ENCODE data around the gene BCL2. TPM values are rescaled to one million over a fixed set of nuclear protein-coding genes. Genes with fewer than 3 reads are reported as not detected.

BCL2 gene
- total RNA-seq, 2 donors from 2014 or later = 11.6 to 13.5 TPM

DNA sequence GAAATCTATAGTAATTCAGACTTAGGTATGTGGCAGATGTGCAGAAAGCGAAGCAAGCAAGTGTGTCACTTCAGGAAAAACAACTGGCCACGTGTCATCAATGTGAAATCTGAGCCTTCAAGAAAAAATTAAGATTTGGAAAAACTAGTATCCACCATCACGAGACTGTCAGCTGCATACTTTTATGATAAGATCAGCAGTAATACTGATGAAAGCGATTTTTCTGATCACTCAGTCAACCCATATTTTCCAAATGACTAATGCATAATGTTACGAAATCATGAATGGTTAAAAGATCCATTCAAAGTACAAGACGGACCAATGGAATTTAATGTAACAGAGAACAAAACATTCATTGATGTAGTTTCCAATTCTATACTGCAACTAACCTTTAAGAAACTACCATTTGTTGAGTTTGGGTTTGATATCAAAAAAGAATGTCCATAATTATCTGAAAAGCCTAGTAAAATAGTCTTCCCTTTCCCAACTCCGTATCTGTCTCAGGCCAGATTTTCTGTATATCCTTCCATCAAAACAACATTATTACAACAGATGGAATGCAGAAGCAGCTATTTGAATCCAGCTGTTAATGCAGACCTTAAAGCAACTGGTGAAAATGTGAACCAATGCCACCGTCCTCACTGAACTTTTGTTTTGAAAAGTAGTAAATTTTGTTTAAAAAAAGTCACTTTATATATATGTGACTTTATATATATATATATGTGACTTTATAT is 17.0 kb upstream of the BCL2 start:
- no peak for DNase-seq (ENCODE audit: low spot score)
- intact Hi-C loops (cut with DNase I) = no loop called here

DNA sequence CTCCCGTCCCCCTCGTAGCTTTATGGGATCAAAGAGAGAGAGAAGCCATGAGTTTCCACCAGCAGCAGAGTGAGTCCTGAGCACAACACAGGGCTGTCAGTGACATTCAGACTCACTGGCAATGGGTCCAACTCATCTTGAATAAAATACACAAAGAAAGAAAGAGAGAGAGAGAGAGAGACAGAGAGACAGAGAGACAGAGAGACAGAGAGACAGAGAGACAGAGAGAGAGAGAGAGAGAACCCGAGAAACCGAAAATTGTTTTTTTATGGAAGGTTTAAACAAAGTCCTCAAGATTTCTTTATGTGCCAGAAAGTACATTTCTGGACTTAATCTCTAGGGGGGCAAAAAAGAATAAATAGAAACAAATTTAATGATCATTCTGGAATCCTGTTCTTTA is 11.5 kb upstream of the BCL2 start:
- intact Hi-C loops (cut with DNase I) = no loop called here
- DNase-seq (ENCODE audit: low spot score) = no peak

DNA sequence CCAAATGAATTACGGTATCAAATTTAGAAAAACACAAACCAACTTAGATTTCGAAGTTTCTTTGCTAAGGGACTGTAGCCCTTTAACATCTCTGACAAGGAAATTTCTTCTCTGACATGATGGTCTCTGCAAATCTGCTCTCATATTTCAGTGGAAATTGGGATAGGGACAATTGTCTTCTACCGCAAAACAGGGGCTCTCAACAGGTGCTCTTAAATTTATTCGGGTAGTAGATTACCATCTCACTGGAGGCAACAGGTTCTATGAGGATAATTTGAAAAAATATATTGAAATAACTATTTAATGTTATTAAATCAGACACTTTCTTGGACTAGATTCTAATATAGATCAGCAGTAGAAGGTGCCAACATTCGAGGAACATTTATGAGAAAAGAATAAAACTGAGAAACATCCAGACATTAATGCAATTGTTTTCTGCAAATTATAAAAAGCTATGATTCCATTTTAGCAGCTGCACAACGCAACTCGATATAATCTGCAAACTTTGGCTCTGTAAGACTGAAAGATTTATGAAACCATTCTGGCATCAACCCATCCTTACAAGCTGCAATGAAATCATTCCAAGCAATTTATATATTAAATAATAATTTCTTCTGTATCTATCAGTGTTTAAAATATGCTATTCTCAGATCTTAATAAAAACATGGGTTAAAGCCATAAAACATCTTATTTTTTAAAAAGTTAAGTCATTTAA is 10.0 kb upstream of the BCL2 start:
- DNase-seq (ENCODE audit: low spot score) = no peak
- intact Hi-C loops (cut with DNase I) = no loop called here

DNA sequence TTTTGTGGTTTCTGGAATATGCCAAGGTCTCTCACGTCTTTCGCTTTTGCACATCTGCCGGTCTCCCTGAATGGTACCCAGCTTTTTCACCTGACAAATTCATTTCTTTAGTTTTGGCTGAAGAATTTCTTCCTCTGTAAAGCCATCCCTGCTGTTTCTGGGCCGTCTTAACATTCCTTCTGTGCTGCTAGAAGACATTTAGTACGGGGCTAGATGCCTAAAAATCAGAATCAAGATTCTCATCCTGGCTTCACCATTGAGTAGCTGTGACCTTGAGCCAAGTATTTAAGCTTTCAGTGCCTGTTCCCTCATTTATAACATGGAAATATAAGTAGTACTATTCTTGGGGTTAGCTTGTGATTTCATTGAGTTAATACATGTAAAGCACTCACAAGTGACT is 6.4 kb upstream of the BCL2 start:
- no peak for DNase-seq (ENCODE audit: low spot score)
- intact Hi-C loops (cut with DNase I) = no loop called here

DNA sequence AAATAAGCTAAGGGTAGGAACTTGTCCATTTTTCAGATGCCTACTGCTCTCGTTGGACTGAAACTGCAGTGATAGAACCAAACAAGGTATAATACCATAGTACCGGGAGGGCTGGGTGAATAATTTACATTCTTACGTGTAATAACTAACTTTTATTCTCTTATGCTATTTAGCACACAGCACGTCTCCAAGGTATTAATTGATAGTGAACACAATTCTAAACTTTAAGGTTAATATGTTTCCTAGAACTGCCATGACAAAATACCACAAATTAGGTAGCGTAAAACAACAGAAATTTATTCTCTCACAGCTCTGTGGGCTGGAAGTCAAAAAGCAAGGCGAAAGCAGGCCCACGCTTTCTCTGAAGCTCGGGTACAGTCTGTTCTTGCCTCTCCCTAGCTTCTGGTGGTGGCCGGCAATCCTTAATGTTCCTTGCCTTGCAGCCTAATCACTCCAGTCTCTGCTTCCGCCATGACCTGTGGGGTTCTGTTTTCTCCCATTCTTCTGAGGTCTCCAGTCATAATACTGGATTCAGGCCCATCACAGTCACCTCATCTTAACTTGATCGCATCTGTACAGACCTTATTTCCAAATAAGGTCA is 5.6 kb upstream of the BCL2 start:
- DNase-seq (ENCODE audit: low spot score) = no peak
- intact Hi-C loops (cut with DNase I) = no loop called here

DNA sequence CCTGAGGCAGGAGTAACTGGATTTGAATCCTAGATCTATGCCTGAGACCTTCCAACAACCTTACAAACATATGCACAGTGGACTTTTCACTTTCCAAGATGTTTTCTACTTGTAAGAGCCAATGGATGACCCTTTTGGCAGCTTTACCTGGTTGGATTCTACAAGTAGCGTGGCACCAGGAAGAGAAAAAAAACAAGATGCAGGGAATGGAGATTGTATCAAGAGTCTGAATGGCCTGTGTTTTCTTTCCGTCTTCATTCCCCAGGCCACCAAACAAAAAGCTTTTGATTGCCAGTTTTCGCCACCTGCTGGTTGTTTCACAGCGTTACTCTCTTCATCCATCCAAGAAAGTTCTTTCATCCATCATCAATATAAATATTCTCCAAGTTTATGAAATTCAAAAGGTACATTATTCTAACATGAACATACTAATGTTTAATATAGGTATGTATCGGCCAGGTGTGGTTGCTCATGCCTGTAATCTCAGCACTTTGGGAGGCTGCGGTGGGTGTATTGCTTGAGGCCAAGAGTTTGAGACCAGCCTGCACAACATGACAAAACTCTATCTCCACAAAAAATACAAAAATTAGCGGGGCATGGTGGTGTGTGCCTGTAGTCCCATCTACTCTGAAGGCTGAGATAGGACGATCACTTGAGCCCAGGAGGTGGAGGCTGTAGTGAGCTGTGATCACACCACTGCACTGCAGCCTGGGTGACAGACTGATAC is 3.5 kb upstream of the BCL2 start:
- intact Hi-C loops (cut with DNase I) = loop anchor here (2.0 to 5.0 kb wide), 3 partner anchors 191 to 306 kb away; no protein-coding TSS in a partner anchor
- DNase-seq (ENCODE audit: low spot score) = no peak

DNA sequence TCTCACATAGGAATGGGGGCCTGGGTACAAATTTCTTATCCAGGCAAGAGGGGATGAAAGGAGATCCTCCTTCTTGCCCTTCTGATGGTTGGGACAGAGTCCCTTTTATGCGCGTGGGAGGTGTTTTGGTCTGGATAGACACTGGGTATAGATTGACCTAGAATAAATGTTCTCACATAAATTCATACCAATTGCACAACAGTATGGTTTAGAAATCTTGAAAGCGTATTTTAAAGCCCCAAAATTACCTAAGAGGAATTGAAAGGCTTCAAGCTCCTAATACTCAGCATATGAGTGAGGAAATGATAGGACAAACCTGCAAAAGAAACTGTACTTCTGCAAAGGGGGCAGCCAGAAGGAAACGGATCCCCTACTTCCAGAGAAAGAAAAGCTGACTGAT is 2.6 kb upstream of the BCL2 start:
- intact Hi-C loops (cut with DNase I) = loop anchor here (2.0 to 5.0 kb wide), 3 partner anchors 190 to 305 kb away; no protein-coding TSS in a partner anchor

DNA sequence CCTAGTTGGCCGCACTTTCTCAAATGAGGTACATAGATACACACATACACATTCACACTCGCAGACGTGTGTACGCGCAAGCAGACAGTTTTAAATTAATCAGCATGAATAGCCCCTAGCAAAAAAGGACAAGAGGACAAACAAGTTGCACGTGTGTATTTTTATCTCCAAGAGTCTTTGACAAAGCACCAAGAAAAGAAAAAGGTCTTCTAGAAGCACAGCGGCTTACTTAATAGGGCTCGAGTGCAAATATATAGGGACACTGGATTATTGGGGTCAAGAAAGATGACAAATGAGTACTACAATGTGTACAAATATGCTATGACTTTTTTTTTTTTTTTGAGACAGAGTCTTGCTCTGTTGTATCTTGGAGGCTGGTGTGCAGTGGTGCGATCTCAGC is 1.7 kb upstream of the BCL2 start:
- DNase-seq (ENCODE audit: low spot score) = no peak
- intact Hi-C loops (cut with DNase I) = loop anchor here (5.0 kb wide), 2 partner anchors 189 to 304 kb away; no protein-coding TSS in a partner anchor

More for the DNA sequence above, 2.6 kb upstream of the BCL2 start:
- DNase-seq (ENCODE audit: low spot score) = no peak

DNA sequence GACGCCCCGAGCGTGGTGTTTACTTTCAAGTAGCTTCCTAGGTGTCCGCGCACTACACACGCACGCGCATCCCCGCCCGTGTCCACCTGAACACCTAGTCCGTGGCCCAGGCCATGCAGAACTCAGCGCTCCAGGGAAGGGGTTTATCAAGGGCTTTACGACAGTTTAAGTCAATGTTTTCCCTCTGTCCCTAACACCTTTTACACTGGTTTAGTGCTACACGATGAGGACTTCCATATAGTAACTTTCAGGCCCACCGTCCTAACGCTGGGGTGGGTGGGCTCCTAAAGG is 1.4 kb upstream of the BCL2 start:
- no peak for DNase-seq (ENCODE audit: low spot score)

DNA sequence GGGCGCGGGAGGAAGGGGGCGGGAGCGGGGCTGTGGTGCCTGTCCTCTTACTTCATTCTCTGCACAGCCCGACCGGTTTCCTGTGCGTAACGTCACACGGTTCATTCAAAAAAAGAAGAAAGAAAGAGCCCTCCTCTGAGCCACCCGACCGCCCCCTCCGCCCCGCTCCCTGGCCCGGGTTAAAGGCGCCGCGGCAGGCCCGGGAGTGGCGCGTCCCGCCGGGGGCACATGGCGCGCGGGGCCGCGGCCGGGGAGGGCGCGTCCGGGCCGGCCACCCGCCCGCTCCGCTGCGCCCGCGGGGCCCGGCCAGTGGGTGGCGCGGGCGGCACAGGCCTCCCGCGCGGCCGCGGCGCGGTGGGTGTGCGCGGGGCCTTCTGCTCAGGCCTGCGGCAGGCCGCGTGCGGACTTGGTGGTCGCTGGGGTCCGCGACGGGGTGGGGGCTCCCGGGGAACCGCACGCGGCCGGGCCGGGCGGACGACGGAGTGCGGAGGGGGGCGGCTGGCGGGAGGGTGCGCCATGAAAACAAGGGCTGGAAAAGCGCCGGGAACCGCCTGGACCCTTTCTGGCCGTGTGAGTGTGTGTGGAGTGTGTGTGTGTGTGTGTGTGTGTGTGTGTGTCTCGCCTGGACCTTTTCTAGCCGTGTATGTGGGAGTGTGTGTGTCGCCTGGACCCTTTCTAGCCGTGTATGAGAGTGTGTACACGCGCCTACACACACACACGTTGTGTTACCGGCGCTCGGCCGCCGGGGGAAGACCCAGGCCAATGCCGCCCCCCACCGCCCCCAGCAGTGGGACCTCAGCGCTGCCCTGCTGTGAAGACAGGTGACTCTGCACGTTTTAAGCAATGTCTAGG is 780 bp upstream of the BCL2 start:
- intact Hi-C loops (cut with DNase I) = loop anchor here (5.0 kb wide), 2 partner anchors 188 to 303 kb away; no protein-coding TSS in a partner anchor
- DNase-seq (ENCODE audit: low spot score) = peak; percentile 94

More for the DNA sequence above, 1.4 kb upstream of the BCL2 start:
- intact Hi-C loops (cut with DNase I) = loop anchor here (5.0 kb wide), 2 partner anchors 189 to 304 kb away; no protein-coding TSS in a partner anchor

DNA sequence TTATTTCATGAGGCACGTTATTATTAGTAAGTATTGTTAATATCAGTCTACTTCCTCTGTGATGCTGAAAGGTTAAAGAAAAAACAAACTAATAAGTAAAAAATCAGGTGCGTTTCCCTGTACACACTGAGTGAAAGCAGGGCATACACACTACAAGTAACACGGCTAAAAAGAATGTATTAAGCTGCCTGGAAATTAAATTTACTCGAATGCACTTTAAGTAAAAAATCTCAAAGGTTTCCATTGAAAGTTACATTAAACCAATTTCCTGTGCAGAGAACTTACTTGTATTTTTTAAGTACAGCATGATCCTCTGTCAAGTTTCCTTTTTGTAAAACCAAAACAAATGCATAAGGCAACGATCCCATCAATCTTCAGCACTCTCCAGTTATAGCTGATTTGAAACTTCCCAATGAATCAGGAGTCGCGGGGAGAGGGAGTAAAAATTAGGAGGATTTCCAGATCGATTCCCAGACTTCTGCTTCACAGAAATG is 633 bp downstream of the BCL2 start:
- intact Hi-C loops (cut with DNase I) = loop anchor here in 1 of 2 donors (10.0 kb wide), 1 partner anchor 54 kb away; no protein-coding TSS in a partner anchor
- DNase-seq (ENCODE audit: low spot score) = no peak

DNA sequence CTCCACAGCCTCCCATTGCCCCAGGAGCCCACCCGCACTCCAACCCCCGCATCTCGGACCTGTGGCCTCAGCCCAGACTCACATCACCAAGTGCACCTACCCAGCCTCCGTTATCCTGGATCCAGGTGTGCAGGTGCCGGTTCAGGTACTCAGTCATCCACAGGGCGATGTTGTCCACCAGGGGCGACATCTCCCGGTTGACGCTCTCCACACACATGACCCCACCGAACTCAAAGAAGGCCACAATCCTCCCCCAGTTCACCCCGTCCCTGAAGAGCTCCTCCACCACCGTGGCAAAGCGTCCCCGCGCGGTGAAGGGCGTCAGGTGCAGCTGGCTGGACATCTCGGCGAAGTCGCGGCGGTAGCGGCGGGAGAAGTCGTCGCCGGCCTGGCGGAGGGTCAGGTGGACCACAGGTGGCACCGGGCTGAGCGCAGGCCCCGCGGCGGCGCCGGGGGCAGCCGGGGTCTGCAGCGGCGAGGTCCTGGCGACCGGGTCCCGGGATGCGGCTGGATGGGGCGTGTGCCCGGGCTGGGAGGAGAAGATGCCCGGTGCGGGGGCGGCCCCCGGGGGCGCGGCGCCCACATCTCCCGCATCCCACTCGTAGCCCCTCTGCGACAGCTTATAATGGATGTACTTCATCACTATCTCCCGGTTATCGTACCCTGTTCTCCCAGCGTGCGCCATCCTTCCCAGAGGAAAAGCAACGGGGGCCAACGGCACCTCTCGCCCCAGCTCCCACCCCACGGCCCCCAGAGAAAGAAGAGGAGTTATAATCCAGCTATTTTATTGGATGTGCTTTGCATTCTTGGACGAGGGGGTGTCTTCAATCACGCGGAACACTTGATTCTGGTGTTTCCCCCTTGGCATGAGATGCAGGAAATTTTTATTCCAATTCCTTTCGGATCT is 1.3 kb downstream of the BCL2 start:
- DNase-seq (ENCODE audit: low spot score) = peak; percentile 91
- intact Hi-C loops (cut with DNase I) = loop anchor here in 1 of 2 donors (10.0 kb wide), 1 partner anchor 53 kb away; no protein-coding TSS in a partner anchor

DNA sequence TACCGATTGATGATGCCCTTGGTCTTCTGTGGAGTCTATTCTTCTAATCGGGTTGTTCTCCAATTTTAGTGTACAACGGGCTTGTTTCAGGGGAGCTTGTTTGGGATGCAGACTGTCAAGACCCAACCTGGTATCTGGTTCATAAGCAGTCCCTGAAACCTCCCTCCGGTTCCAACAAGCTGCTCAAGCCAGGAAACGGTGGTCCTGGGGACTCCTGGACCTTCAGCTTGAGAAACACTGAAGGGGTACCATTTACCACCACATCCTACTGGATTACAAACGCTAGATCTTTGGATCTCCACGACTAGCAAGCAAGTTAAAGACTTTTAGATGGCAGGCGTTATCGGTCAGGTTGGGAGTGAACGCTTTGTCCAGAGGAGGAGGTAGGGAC is 2.0 kb downstream of the BCL2 start:
- no peak for DNase-seq (ENCODE audit: low spot score)
- intact Hi-C loops (cut with DNase I) = loop anchor here in 1 of 2 donors (10.0 kb wide), 1 partner anchor 53 kb away; no protein-coding TSS in a partner anchor

DNA sequence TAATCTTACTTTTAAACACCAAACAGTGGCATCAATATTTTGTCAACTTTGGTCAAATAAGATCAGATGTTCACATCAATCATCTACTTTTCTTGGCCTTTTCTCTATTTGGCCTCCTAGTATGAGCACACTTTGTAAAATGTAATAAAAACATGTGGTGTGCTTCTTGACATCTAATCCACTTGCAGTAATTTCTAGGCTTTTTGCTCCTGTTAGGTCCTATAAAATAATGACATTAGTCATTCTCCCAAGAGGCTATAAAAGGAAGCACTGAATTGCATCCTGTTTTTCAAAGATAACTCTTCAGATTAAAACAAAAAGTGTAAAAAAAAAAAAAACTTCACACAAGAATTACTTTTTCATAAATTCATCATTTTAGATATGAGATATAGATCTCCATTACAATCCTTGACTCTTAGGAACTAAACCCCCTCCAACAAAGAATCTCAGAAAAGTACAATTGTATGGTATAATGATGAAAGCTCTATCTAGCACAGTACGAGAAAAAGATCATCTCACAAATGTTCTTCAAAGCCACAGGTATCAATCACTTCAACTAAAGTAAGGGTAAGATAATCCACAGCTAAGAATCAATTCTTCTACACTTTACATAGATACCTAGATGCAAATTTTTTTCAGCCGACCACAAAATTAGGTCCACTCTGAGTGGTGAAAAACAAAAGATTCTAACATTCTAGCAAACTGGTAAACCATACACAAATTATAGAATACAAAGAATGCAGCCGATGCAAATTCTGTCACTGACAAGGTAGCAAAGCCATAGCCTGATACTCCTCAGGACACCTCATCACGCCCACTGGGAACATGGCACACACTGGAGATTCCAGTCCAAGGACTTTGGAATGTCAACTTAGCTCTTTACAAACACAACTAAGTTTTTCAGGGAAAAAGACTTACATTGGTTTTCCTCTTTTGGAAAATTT is 2.7 kb downstream of the BCL2 start:
- DNase-seq (ENCODE audit: low spot score) = no peak
- intact Hi-C loops (cut with DNase I) = loop anchor here in 1 of 2 donors (10.0 kb wide), 1 partner anchor 52 kb away; no protein-coding TSS in a partner anchor

DNA sequence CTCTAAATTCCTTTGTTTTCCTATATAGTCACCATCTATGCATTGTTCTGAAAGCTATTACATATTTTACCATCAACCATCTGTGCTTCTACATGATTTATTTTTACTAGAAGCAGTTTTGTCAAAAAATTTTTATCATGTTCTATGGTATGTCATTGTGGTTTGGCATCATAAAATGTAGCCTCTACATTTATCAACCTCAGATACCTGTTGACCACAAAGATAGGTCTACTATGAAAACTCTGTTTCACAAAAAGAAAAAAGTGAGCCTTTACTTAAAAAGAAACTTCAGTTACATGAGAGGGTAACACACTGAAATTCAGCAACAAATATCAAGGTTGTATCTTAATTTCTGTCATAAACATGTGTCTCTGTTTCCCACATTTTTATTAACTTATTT is 3.7 kb downstream of the BCL2 start:
- DNase-seq (ENCODE audit: low spot score) = no peak
- intact Hi-C loops (cut with DNase I) = loop anchor here in 1 of 2 donors (10.0 kb wide), 1 partner anchor 51 kb away; no protein-coding TSS in a partner anchor

DNA sequence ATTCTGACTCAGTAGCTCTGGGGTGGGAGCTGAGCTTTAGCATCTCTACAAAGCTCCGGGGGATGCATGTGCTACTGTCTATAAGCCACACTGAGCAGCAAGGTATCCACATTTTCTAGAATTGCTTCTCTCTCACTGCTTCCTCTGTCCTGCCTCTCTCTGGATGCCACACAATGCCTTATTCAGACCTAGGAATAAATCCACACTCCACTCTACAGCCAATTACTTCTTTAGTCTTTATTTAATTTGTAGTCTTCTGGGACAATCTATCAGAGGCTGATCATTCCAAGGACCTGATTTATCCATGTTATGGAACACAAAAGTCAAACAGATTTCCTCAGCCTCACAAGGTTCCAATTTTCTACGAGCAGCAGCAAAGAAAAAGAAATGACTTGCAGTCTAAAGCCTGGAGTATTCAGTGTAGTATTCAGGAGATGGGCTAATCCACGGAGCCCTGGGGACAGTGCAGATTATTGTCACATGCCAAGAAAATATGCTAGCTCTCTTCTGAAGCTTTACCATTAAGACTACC is 4.4 kb downstream of the BCL2 start:
- DNase-seq (ENCODE audit: low spot score) = no peak
- intact Hi-C loops (cut with DNase I) = loop anchor here in 1 of 2 donors (10.0 kb wide), 1 partner anchor 50 kb away; no protein-coding TSS in a partner anchor
